ENCODE results near the gene LHPP.

Gene LHPP

DNA sequence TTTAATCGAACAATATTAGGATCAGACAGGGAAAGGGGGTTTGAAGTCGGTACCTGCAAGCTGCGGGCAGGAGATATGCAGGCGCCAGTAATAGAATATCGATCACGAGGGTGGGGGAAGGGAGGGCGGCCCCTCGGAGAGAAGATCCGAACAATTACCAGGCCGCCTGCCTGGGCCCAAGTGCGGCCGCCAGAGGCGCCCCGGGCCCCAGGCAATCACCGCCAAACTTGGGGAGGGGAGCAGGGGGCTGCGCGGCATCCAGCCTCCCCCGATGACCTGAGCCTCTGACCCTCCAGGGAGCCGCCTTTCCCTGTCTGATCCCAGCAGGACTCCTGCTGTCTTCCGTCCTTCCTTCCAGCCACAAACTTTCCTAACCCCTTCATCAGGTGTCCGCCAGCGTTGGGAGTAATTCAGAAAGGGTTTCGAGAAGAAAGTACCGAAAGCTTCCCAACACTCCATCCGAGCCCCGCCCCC lies 12.9 kb upstream of the LHPP start:
- DNase-seq, result peak; percentile 35

DNA sequence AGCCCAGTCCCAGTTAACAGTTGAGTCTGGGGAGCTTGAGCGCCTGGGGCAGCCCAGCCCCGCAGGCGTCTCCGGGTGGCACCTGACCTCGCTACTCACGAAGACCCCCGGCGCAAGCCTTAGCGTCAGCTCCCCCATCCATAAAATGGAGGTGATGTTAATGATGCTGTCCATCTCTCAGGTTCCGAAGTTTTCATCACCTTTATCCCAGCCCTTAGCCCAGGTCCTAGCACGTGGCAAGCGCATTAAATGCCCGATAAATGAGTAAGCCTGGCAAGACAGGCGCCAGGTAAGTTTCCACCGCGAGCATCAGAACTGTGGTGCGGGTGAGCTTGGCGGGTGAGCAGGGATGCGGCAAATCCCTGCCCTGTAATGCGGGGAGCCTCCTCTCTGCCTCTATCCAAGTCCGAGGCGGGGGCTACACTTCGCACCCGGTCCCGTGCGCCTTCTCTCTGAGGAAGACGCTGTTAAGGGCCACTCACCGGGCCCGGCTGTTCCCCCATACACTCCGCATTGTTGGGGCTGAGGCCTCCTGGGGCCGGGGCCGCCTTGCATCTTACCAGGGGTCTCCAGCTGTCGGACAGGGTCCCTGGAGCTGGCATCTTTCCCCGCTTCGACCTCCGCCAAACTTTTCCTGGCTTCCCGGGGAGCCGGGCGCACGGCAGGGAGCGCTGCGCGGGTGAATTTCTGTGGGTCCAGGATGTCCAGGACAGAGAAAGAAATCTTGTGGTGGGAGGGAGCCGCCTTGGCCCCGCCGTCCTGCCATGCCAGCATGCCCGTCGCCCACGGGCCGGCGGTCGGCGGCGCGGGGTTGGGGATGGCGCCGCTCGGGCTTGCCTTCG lies 12.2 kb upstream of the LHPP start:
- peak; percentile 53 for DNase-seq

DNA sequence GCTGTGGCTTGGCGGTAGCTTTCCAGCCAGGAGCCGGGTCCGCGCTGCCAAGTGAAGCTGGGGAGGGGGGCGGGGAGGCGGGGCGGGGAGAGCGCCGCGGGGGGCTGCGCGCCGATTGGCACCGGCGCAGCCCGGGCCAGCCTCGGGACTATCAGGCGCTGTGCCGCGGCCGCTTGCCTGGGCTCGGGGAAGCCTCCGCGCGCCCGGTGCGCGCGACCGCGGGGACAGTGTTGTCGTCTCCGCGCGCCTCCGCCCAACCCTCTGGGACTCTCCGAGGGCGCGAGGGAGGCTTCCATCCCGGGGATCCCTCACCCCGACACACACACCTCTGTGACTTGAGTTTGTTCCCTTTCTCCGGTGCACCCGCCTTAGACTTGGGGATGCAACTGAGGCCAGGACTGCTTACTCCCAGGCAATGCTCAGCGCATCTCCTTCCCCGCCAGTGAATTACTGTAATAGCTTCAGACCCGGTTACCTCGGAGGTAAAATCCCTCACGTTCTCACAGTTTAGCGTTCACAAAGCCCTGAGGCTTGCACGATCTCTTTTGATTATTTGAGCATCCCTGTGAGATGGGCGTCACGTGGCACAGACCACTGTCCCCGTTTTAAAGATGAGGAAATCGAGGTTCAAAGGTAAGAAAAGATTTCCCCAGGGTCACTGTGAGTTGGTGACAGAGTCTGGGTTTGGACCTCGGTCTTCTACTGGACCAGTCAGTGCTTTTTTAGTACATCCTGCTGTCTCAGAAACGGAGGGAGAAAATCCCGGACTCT lies 11.4 kb upstream of the LHPP start, which contains the start of gene NKX1-2:
Gene NKX1-2, minus strand, starts transcription at position 24 of the 771 bp plus-strand sequence. CDS start 92 bp downstream, outside the sequence.
- DNase-seq, result peak; percentile 69

DNA sequence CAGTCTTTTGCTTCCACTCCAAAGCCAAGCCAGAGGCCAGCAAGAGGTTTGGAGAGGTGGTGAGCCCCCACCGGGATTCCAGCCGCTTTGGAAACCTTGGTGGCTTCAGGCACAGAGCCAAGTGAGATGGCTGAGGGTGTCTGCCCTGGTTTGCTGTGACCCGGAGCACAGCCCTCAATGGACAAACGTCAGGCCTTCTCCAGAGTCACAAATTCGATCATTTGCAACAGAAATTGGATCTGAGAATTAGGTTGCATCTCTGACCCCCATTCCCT lies 10.9 kb upstream of the LHPP start:
- DNase-seq, result no peak

DNA sequence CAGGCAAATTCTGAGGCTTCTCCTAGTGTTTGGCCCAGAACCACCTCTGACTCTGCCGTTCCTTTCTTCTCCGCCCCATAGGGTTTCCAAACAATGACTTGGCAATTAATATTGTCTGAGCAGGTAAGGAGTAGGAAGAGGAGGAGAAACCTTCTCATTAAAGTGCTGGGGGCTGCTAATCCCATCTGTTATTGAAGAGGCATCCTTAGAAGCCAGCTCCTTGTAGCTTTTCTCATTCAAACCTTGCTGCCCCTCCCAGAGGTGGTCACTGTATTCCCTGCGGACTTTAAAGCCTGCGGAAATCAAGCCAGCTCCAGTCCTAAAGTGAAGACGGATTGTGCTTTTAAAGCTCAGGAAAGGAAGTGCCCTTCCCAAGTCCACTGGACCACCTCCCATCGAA lies 10.3 kb upstream of the LHPP start:
- no peak for DNase-seq

DNA sequence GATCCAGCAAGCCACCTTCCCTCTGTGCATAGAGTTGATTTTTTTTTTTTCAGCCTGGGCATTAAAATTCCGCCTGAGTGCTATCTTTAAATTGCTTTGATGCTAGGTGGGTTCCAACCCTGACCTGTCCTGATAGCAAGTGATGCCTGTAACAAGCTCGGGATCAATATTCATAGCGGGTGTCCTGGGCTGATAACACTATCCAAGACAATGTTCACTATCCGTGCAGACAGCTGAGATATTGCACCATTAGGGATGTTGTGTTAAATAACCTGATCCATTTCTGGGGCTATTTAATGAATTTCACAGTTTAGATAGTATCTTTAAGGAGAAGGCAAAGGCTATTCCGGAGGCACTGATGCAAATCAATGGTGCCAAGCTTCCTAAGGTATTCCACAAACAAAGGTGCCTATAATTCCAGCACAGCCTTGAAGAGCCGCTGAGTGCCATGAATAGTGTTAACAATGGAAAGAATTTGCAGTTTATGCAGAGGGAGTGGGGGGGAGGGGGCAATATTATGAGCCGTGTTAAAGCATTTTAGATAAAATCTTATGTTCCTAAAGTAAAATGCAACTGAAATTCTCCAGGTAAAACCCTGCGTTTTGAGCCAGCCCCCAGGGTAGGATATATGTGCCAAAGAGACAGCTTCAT lies 7.5 kb upstream of the LHPP start:
- DNase-seq, result peak; percentile 36

DNA sequence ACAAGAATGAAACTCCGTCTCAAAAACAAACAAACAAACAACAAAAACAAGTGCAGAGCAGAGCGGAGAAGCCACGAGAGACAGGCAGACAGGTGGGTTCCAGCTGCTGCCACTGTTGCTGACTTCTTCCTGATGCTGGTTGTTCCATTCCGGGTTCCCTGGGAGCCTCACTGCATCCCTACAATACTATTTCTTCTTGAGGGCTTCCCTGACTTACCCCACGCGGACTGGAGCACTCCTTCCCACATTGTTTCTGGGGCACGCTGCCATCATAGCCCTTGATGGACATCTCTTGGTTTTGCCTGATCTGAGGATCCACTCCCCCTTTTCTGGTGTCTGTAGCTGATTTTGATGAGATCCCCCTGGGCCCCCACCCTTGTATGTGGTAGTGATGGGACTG lies 6.2 kb upstream of the LHPP start:
- DNase-seq, result no peak

DNA sequence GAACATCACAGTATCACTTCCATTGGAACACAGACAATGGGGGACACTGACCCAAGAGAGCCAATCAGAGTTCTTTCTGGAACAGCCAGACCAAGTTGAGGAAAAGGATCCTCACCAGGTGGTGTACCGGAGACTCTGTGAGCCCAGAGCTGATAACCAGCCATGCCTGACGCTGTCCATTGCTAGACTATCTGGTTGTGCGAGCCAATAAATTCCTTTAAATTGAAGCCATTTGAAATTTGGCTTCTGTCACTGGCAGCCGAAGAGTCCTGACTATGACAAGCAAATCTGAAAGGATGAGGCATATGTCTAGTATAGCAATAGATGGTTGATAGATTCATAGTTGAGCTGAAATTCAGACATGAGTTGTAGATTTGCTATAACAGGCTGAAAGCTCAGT lies 3.1 kb upstream of the LHPP start:
- no peak for DNase-seq

DNA sequence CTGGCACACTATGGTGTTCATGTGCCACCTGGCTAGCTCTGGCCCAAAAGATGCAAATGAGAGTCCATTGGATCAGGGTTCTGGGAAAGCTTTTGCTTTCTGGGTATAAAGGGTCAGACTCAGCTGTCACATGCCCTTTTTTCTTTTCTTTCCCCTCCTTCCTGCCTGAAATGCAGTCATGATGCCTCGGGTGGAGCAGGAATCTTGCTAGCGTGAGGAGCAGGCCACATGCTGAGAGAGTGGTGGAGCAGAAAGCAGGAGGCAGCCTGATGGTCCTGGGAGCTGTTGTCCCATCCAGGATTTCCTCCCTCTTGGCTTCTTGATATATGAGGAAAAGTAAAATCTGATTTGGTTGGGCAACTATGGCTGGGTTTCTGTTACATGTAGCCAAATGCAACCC lies 2.7 kb upstream of the LHPP start:
- no peak for DNase-seq

DNA sequence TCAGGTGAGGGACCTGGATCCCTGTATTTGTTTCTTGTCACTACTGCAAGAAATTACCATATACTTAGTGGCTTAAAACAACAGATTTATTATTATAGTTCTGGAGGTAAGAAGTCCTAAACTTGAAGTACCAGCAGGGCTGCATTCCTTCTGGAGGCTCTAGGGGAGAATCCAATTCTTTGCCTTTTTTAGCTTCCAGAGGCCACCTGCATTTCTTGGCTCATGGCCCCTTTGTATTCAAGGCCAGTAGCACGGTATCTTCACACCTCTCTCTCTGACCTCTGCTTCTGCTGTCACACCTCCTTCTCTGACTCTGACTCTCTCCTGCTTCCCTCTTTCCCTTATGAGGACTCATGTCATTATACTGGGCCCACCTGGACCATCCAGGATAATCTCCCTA lies 2.2 kb upstream of the LHPP start:
- no peak for DNase-seq

DNA sequence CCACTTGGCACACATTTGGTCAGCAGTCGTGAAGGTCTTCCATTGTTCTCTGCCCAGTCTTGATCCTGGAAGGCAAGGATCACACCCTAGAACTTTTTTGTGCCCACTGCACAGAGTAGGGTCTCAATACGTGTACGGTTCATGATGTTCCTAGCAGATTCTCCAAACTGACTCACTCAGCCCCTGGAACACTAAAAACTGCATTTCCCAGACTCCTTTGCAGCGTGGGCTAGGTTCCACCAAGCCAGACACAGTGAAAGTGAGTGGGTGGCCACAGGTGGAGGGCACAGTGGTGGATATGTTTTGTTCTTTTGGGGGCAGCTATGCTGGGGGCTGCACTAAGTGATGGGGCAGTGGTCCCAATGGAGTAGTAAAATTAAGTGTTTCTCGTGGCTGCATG lies 1.5 kb upstream of the LHPP start:
- DNase-seq, result no peak

DNA sequence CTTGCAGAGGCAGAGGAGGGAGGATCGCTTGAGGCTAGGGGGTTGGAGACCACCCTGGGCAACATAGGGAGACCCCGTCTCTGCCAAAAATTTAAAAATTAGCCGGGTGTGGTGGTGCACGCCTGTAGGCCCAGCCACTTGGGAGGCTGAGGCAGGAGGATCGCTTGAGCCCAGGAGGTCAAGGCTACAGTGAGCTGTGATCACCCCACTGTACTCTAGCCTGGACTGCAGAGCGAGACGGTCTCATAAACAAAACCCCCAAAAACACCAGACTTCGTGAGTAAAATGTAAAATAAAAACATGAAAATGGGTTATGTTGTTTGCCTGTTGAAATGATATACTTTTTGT lies 699 bp downstream of the LHPP start:
- DNase-seq, result no peak

DNA sequence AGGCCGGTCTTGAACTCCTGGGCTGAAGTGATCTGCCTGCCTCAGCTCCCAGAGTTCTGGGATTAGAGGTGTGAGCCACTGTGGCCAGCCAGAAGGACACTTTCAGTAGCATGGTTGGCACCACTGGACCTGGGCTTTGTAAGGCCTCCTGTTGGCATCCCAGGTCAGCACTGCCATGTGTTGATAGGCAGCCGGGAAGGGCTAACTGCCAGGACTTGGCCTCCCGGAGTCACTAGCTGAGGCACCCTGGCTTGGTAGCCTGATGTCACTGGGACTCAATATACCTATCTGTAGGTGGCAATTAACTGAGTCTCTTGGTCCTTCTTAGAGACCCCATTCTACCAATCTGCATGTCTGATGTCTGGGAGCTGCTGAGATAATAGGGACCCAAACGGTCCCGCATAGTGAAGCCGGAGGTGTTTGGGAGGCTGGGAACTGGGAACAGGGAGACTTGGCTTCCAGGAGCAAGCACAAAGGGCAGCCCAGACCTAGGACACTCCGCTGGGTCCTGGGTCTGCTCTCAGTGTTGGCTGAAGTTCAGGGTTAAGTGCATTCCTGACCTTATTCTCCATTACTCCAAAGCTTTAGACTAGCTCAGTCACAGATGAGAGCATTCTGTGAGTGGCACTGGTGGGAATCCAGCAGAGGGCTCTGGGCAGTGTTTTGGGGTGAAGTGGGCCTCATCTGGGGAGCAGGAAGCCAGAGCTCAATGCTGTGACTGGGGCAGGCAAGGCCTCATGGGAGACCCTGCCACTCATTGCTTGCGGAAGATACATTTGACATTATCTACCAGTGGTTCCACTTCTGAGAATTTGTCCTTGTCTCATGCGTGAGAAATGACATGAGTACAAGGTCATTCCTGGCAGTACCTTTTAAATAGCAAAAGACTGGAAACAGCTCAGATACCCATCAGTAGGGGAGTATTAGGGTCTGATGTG lies 2.7 kb downstream of the LHPP start:
- DNase-seq, result no peak

DNA sequence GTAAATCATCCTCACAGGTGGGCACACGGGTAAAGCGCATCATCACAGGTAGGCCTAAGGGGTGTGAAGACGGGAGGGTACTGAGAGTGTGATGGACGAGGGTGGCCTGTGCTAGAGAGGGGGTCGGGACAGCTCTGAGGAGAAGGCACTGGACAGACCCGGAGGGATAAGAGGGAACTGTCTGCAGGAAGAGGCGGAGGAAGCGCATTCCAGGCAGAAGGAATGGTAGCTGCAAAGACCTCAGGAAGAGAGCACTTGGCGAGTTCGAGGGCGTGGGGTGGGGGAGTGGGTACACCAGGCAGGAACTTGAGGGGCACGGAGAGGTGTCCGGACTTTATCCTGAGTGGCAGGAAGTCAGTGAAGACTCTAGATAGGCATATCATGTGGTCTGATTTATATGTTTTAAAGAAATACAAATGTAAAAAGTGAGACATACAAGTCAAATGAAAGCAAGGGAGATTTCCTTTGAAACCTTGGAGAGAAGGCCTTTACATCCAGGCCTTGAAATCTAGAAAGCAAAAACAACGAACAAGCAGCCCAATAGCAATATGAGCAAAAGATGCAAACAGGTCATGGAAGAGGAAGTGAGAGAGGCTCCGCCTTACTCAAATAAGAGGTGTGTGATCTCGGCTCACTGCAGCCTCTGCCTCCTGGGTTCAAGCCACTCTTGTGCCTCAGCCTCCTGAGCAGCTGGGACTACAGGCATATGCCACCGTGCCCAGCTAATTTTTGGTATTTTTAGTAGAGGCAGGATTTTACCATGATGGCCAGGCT lies 3.6 kb downstream of the LHPP start:
- DNase-seq, result no peak

DNA sequence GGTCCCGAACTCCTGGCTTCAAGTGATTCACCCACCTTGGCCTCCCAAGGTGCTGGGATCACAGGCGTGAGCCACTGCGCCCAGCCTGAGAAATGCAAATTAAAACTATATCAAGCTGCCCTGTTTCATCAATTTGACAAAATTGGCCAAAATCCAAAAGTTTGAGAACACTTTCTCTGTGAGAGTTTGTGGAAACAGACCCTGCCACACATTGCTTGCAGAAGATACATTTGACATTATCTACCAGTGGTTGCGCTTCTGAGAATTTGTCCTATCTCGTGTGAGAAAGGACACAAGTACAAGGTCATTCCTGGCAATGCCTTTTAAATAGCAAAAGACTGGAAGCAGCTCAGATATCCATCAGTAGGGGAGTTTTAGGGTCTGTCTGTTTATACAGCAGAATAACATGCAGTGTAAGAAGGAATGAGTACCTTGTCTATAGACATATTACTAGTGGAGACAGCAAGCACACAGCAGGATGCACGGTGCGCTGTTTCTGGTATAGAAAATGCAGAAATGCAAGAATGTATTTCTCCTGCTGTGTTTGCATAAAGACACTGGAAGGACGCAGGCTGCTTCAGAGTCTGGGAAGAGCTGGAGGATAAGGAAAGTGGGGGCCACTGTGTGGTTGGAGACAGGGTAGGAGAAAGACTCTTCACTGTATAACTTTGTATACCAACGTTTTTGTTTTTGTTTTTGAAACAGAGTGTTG lies 4.3 kb downstream of the LHPP start:
- DNase-seq, result no peak

DNA sequence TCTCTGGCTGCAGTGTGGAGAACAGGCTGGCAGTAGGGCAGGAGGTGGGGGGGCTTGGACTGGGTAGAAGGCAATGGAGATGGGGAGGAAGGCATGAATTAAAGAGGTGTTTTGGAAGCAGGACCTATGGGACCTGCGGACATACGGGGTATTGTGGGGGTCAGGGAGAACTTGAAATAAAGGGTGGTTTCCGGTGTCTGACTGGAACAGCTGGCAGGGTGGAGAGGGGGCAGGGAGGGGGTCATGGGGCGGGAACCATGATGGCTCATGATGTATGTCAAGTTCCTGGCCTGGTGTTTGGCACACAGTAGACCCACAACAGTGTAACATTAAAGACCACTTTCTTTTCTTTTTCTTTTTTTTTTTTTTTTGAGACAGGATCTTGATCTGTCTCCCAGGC lies 5.5 kb downstream of the LHPP start:
- DNase-seq, result no peak

DNA sequence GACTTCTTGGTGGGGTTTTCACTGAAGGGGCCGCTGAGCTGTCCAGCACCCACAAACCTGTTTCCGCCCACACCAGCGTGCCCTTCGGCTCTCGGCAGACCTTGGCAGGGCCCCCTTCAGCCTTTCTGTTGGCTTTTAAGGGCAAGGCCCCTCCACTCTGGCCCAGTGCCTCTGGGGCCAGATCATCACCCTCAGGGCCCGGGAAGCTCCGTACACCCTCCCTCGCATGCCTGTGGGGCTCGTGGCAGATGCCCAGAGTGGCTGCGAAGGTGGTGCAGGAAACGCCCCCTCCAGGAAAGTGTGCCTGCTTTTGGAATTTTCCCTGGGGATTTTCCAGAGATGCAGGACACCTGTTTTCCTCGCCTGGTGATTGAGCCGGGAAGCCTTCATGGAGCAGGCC lies 7.0 kb downstream of the LHPP start:
- no peak for DNase-seq

DNA sequence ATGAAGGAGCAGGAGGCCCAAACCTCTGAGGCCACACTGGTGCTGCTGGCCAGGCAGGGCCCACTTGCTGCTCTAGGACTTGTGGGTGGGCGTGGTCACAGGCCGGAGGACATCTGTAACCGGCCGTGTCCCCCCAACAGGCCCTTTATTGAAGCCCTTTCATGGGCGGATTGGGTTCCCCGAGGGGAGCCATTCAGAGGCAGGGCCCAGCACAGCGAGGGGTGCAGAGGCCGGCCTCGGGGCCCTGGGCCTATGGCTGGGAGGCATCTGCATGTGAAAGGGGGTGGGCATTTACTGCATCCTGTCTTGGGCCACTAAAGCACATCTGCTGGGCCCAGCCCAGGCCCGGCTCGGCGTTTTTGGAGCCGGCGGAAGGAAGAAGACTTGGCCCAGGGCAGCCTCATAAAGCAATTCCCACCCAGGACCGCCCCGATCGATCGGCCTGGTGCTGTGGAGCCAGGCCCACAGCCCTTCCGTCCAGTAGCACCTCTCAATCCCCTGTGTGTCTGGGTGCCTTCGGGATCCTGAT lies 8.4 kb downstream of the LHPP start:
- no peak for DNase-seq

DNA sequence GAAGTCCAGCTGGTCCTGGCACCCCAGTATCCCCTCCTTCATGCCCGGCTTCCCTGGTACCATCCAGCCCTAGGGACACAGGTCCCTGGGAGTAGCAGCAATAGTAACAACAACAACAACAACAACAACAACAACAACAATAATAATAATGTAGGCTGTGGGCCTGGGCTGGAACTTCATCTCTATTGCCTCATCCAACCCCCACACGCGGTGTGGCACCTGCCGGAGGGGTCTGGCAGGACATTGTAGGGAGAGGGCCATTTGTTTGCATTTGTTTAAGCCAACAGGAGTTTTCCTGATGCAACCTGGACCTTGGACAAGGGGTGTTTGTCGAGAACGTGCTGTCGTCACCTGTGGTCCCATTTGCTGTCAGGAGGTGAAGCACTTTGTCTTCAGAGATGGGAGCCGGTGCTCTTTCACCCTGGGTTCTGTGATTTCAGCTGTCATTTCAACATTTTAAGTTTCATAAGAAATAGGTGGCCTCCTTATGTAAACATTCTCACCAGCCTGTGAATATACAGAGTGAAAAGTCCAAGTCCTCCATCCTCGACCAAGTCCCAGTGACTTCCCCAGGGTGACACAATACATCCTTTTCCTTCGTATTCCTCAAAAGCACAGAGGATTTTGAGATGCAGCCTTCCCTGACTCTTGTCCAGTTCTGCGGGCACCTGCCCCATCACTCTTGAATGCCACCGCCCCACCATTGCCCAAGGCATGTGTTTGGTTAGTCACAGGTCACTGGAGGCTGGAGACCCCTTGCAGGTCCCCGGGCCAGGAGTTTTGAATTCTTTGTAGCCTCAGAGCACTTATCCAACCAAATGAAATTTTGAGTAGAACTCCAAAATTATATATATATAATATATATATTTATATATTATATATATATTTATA lies 9.2 kb downstream of the LHPP start:
- peak; percentile 50 for DNase-seq

DNA sequence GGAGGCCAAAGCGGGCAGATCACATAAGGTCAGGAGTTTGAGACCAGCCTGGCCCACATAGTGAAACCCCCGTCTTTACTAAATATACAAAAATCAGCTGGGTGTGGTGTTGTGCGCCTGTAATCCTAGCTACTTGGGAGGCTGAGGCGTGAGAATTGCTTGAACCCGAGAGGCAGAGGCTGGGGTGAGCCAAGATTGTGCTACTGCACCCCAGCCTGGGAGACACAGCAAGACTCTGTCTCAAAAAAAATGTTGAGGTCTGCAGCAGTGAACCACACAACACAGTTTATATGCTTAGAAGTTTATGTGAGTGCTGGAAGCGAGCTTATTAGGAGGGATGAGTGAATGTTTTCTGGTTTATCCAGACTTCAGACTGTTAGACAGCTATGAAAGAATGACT lies 10.4 kb downstream of the LHPP start:
- DNase-seq, result no peak

Data from eye (tissue), 1 donor.